ENCODE results near the gene GP5.

GRCh38 chr3:194365526-194365925 lies 33.5 kb downstream of the GP5 start:
- no peak for TF ChIP-seq POLR2AphosphoS5 (IDR thresholded peaks at IDR 0.05; ENCODE audit: low read depth, low read length)
- TF ChIP-seq SPI1 (IDR thresholded peaks at IDR 0.05; ENCODE audit: low read depth, low read length): no peak

Measured in GM12891 (cell line).